Heart right ventricle (tissue), 16 donors: ENCODE data around the gene FBP1. TPM values are rescaled to one million over a fixed set of nuclear protein-coding genes. Genes with fewer than 3 reads are reported as not detected.
"Not testable (repeated sequence)": the region's sequence is repeated elsewhere in the genome, so short reads cannot be mapped to it uniquely, and the experiment has no call there.

Source experiments
- ATAC-seq, 8 donors: fragments of 200-7000 bp; cut with Tn5 transposase; one replicate each; pipeline ENCODE4 v1.9.1; 2020; ENCODE audit warnings: mild to moderate bottlenecking in 8 of 8, moderate library complexity in 8 of 8, moderate number of reproducible peaks in 1 of 8
- DNase-seq, 2 donors: peaks; one replicate each; pipeline ENCODE4 v3.0.0-alpha.2; 2020
- H3K27ac ChIP-seq, 10 donors: fragments of 200-600 bp; sonication (generic) in 2 of 10; one replicate each; pipeline versions ENCODE4 v1.5.0 to v1.8.0; 2020 to 2022; ENCODE audit warnings: mild to moderate bottlenecking in 3 of 10
- H3K27me3 ChIP-seq, 7 donors: fragments of 200-600 bp; one replicate each; pipeline ENCODE4 v1.8.0; 2021 to 2022; ENCODE audit warnings: mild to moderate bottlenecking in 2 of 7
- H3K36me3 ChIP-seq, 9 donors: fragments of 200-600 bp; sonication (generic) in 1 of 9; one replicate each; pipeline versions ENCODE4 v1.5.0 to v1.8.0; 2020 to 2022; ENCODE audit warnings: mild to moderate bottlenecking in 2 of 9
- H3K4me1 ChIP-seq, 9 donors: fragments of 200-600 bp; sonication (generic) in 1 of 9; one replicate each; pipeline versions ENCODE4 v1.5.0 to v1.8.0; 2020 to 2022; ENCODE audit warnings: mild to moderate bottlenecking in 4 of 9
- H3K4me3 ChIP-seq, 10 donors: fragments of 200-600 bp; sonication (generic) in 2 of 10; one replicate each; pipeline versions ENCODE4 v1.5.0 to v1.8.0; 2020 to 2022; ENCODE audit warnings: mild to moderate bottlenecking in 7 of 10, moderate library complexity in 2 of 10
- H3K9me3 ChIP-seq, 11 donors: fragments of 200-600 bp in 10 of 11; sonication (generic) in 2 of 11; one replicate each; pipeline versions ENCODE4 v1.5.0 to v1.8.0; 2013 to 2022; ENCODE audit warnings: mild to moderate bottlenecking in 2 of 11, control low read depth in 1 of 11, moderate library complexity in 1 of 11
- WGBS, 2 donors: extraction: QIAGEN DNeasy Blood & Tissue Kit; methylation state at CpG; one replicate each; pipeline ENCODE4 v1.1.7; 2013; ENCODE audit warnings: inconsistent platforms in 1 of 2; 5-methylcytosine and 5-hydroxymethylcytosine counted together
- intact Hi-C, 10 donors: fragments of 100-400 bp; cut with DNase I; formaldehyde crosslinking; loops; one replicate each; pipeline versions ENCODE4 v1.11.1 to v1.14.2; 2022
- polyA plus RNA-seq, 2 donors: library from polyadenylated mRNA; stranded (reverse); fragments of 200-250 nt; gene quantifications; one replicate each; pipeline ENCODE4 v1.2.3, GENCODE V29; 2013
- total RNA-seq, 10 donors: library from RNA; stranded (reverse); fragmentation: NEBNext Ultra II Directional in 3 of 10; extraction: Animal tissue kit (Norgen Biotek cat#: 25700) in 3 of 10; gene quantifications; one replicate each; pipeline versions ENCODE4 v1.2.1 to v1.2.4, GENCODE V29; 2021 to 2023
- TF ChIP-seq, protein P1 (sequence below), 9 donors: fragments of 200-600 bp; sonication (generic) in 2 of 9; IDR thresholded peaks; one replicate each; pipeline versions ENCODE4 v1.5.0 to v1.8.0; 2021 to 2022; ENCODE audit warnings: antibody characterized with exemption in 9 of 9, mild to moderate bottlenecking in 5 of 9, moderate library complexity in 1 of 9
- donor health status: Arrhythmogenic right ventricular cardiomyopathy.
- donor health status: ischemic (EF 13 %, LVEDD 7.1; RV severe dilation, severe dysfunction).
- donor health status: healthy with polysubstance abuse.
- donor health status: DM: no; HTN: yes; CAD: no.
- donor health status: DM: no; HTN: no; CAD: no.
- donor health status: ischemic (EF 25% LVEDD 6.9; RV normal size, moderate dysfunction).
- donor health status: ischemic (EF 25% LVEDD 5.7; RV mildly dilated, moderate dysfunction).
- donor health status: healthy.
- donor health status: DM: yes; HTN: yes; CAD: no.
- donor health status: Ischemic cardiomyopathy.
- donor health status: ischemic (EF 35%, LVEDD 5.7; RV mildly dilated, moderate dysfunction).
- donor health status: nonischemic (EF 11% LVEDD 7.7; RV severe dilation, severe dysfunction).
- donor health status: DM: yes; HTN: yes; CAD: no.
- donor health status: PGD.
- donor health status: ischemic (EF 29% LVEDD 5.4; RV normal size, mild dysfunction).
- donor health status: nonischemic (EF 23%, LVEDD 6.1; RV moderate dilation, normal function).

The FBP1 gene
- total and polyA plus RNA-seq, 12 donors = 0.16 to 9.7 (median 0.57) TPM

DNA sequence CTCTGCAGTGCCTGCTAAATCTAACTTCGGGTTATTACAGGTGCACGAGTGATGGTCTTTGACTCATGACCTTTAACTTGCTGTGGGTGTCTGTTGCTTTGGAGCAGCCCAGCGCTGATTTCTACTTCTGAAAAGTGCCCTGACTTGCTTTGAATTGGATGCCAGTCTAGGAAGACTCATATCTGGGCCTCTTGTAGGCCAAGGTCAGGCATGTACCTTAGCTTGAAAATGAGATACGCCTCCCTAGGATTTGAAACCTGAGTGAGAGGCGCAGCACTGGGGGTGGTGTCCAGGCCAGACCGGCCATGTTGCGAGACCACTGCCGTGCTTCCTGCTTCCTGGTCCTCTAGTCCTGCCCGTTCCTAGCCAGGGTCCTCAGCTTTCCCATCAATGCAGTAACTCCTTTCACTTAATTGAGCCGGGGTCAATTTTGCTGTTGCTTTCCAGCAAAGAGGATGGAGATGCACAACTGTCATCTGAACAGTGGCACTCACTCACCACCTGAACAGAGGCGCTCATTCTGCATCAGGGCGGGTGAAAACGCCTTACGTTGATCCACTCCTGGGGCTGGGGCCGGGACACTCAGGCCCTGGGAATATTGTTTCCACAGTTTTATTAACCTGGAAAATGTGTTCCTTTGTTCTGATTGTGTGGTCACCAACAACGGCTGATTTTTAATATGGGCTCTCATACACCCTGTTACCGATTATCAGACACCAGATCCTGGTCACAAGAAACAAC, 70.2 kb downstream of the FBP1 start:
- no peak overlapping the region for H3K27ac ChIP-seq
- 90 to 94% methylated on average over 17 of the region's 17 CpGs for WGBS, 2 donors
- no peaks in the 10 kb centered on the region for H3K4me1 ChIP-seq
- no peaks in the 10 kb centered on the region for H3K9me3 ChIP-seq
- TF ChIP-seq, protein P1, sequence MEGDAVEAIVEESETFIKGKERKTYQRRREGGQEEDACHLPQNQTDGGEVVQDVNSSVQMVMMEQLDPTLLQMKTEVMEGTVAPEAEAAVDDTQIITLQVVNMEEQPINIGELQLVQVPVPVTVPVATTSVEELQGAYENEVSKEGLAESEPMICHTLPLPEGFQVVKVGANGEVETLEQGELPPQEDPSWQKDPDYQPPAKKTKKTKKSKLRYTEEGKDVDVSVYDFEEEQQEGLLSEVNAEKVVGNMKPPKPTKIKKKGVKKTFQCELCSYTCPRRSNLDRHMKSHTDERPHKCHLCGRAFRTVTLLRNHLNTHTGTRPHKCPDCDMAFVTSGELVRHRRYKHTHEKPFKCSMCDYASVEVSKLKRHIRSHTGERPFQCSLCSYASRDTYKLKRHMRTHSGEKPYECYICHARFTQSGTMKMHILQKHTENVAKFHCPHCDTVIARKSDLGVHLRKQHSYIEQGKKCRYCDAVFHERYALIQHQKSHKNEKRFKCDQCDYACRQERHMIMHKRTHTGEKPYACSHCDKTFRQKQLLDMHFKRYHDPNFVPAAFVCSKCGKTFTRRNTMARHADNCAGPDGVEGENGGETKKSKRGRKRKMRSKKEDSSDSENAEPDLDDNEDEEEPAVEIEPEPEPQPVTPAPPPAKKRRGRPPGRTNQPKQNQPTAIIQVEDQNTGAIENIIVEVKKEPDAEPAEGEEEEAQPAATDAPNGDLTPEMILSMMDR (IDR thresholded peaks at IDR 0.05) = no peak
- H3K27me3 ChIP-seq = no peaks in the 10 kb centered on the region
- ATAC-seq (peak in 1 of 8 donors; percentile 11), DNase-seq (no peak)
- no peaks in the 10 kb centered on the region for H3K36me3 ChIP-seq
- intact Hi-C loops = no loop called here
- H3K4me3 ChIP-seq = no peak overlapping the region

DNA sequence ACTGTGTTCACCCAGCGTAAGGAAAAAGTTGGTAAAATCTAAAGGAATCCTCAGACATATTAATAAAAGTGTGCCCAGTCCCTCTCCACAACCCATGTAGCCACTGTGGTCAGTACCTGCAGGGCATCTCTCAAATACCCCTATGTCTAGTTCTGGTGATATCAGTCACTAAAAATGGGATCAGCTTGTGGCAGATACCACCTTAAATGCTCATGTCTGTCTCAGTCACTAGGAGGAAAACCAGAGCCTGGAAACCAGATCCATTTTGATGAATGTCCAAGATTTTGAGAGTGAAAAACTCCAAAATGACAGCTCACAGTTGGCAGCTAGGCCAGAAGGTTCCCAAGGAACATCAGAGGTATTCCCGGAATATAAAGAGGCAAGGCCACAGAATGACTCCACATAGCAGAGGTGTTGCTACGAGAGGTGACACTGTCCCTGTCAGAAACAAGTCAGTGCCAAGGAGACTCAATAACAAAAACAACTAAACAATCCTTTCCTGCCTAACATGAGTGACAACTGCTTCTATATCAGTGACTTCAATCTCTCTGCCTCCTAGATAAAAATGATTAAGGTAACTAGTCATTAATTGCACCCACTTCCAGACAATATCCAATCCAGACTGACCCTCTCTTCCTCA, 70.9 kb downstream of the FBP1 start:
- Histone ChIP-seq H3K9me3 (no peaks in the 10 kb centered on the region), H3K36me3 (no peaks in the 10 kb centered on the region), H3K4me3 (no peak overlapping the region), H3K27ac (no peak overlapping the region), H3K4me1 (no peaks in the 10 kb centered on the region), H3K27me3 (no peaks in the 10 kb centered on the region)
- TF ChIP-seq, protein P1 (IDR thresholded peaks at IDR 0.05) = no peak
- peak in 4 of 8 donors; percentile 34 to 89 (median 42) for ATAC-seq
- no peak for DNase-seq
- intact Hi-C loops = no loop called here
- 63 to 68% methylated on average over 3 of the region's 3 CpGs for WGBS, 2 donors

DNA sequence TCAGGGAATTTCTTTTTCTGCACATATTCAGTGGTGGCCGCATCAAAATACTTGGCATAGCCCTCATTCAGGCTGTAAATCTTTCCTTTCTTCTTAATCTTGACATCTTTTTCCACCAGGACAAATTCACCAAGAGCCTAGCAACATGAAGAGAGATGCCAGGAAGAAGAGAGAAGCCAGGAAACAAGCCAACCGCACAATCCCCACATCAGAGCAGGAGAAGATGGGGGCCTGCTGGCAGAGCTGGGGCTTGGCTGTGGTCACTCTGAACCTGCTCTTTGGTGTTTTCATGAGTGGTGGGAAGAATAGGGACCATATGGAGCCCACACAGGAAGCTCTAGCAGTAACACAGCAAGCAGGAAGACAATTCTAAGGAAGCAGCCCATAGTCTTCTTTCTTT, 72.0 kb downstream of the FBP1 start:
- intact Hi-C loops = no loop called here
- 90% methylated on average over 2 of the region's 2 CpGs for WGBS, 2 donors
- H3K27me3 ChIP-seq = peaks cover 0 to 4% (median 0%) of the 10 kb centered on the region in 7 donors
- no peaks in the 10 kb centered on the region for H3K9me3 ChIP-seq
- H3K27ac ChIP-seq = no peak overlapping the region
- no peaks in the 10 kb centered on the region for H3K4me1 ChIP-seq
- no peaks in the 10 kb centered on the region for H3K36me3 ChIP-seq
- no peak overlapping the region for H3K4me3 ChIP-seq
- ATAC-seq (no peak), DNase-seq (no peak)
- TF ChIP-seq, protein P1 (IDR thresholded peaks at IDR 0.05) = no peak

DNA sequence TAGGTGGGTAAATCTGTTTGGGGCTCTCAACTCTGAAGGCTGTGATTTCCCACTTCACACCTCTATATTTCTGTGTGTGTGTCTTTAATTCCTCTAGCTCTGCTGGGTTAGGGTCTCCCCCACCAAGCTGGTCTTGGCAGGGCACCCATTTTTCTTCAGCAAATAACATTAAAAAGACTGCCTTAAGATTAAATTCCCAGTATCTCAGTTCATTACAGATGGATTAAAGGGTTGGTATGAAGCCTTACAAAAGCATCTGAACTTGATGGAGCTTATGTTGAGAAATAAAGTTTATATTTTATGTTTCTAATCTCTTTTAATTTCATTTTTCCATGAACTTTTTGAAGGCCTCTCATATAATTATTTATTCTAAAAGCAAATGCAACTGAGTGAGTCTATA, 72.8 kb downstream of the FBP1 start:
- H3K27ac ChIP-seq = no peak overlapping the region
- no peak overlapping the region for H3K4me3 ChIP-seq
- H3K4me1 ChIP-seq = no peaks in the 10 kb centered on the region
- no peak for ATAC-seq
- intact Hi-C loops = no loop called here
- peaks cover 0 to 4% (median 0%) of the 10 kb centered on the region in 7 donors for H3K27me3 ChIP-seq
- no peak for DNase-seq
- H3K36me3 ChIP-seq = no peaks in the 10 kb centered on the region
- TF ChIP-seq, protein P1 (IDR thresholded peaks at IDR 0.05) = no peak
- H3K9me3 ChIP-seq = no peaks in the 10 kb centered on the region

DNA sequence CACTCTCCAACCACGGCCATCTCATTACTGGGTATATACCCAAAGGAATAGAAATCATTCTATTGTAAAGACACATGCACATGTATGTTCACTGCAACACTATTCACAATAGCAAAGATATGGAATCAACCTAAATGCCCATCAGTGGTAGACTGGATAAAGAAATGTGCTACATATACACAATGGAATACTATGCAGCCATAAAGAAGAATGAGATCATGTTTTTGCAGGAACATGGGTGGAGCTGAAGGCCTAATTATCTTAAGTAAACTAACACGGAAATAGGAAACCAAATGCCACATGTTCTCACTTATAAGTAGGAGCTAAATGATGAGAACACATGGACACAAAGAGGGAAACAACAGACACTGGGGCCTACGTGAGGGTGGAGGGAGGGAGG, 75.0 kb downstream of the FBP1 start:
- H3K9me3 ChIP-seq, intact Hi-C loops, DNase-seq, ATAC-seq, H3K4me1 ChIP-seq, H3K27me3 ChIP-seq, H3K27ac ChIP-seq, H3K4me3 ChIP-seq, H3K36me3 ChIP-seq: not testable (repeated sequence)
- 70 to 76% methylated on average over 3 of the region's 3 CpGs for WGBS, 2 donors
